Measurements from ENCODE around the gene OSBPL8. TPM values are rescaled to one million over a fixed set of nuclear protein-coding genes. Genes with fewer than 3 reads are reported as not detected.

Gene OSBPL8
- total RNA-seq, 2 experiments from 2014 or later: 25.0 to 61.3 TPM

- no peaks in the 10 kb centered on the region for H3K79me2 ChIP-seq (ENCODE audit: insufficient read depth, low read depth, low read length)
- CTCF ChIA-PET (ENCODE audit: unreplicated experiment): no interaction called here
- no peak for TF ChIP-seq EZH2phosphoT487 (IDR thresholded peaks at IDR 0.05; ENCODE audit: borderline replicate concordance, low read depth, low read length)
- TF ChIP-seq, protein P1, sequence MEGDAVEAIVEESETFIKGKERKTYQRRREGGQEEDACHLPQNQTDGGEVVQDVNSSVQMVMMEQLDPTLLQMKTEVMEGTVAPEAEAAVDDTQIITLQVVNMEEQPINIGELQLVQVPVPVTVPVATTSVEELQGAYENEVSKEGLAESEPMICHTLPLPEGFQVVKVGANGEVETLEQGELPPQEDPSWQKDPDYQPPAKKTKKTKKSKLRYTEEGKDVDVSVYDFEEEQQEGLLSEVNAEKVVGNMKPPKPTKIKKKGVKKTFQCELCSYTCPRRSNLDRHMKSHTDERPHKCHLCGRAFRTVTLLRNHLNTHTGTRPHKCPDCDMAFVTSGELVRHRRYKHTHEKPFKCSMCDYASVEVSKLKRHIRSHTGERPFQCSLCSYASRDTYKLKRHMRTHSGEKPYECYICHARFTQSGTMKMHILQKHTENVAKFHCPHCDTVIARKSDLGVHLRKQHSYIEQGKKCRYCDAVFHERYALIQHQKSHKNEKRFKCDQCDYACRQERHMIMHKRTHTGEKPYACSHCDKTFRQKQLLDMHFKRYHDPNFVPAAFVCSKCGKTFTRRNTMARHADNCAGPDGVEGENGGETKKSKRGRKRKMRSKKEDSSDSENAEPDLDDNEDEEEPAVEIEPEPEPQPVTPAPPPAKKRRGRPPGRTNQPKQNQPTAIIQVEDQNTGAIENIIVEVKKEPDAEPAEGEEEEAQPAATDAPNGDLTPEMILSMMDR (conservative IDR thresholded peaks at IDR 0.05; ENCODE audit: low read length): no peak
- POLR2A ChIA-PET: no interaction called here
- H3K9me2 ChIP-seq (ENCODE audit: insufficient read depth, low read length): no peaks in the 10 kb centered on the region
- no peaks in the 10 kb centered on the region for H4K20me1 ChIP-seq (ENCODE audit: insufficient read depth, low read length)
- H3K4me2 ChIP-seq (ENCODE audit: low read length): no peak overlapping the region
- H3K9me3 ChIP-seq (ENCODE audit: low read length): no peaks in the 10 kb centered on the region
- DNase-seq (ENCODE audit: low spot score): no peak
- no peaks in the 10 kb centered on the region for H3K4me1 ChIP-seq (ENCODE audit: insufficient read depth, low read length, poor library complexity, severe bottlenecking)
- H3K4me3 ChIP-seq (ENCODE audit: low read depth, low read length, poor library complexity, severe bottlenecking): no peak overlapping the region
- no peak overlapping the region for H2AFZ ChIP-seq (ENCODE audit: low read length)
- no TSS peak for BruUV-seq (replicated peaks)
- no peak overlapping the region for H3K27ac ChIP-seq (ENCODE audit: low read depth, low read length, poor library complexity, severe bottlenecking)
- intact Hi-C loops (cut with micrococcal nuclease; ENCODE audit: unreplicated experiment): no loop called here
- no peaks in the 10 kb centered on the region for H3K36me3 ChIP-seq (ENCODE audit: insufficient read depth, low read length)
These were observed 250.7 kb downstream of the OSBPL8 start for GRCh38 chr12:76308866-76309265.

DNA sequence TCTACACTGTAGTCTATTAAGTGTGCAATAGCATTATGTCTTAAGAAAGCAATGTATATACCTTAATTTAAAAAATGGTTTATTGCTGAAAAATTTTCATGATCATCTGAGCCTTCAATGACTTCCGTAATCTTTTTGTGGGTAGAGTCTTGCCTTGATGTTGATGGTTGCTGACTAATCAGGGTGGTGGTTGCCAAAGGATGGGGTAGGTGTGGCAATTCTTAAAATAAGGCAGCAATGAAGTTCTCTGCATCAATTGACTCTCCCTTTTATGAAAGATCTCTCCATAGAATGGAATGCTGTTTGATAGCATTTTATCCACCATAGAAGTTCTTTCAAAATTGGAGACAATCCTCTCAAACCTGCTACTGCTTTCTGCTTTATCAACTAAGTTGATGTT, 252.5 kb downstream of the OSBPL8 start:
- intact Hi-C loops (cut with micrococcal nuclease; ENCODE audit: unreplicated experiment): no loop called here
- TF ChIP-seq EZH2phosphoT487 (IDR thresholded peaks at IDR 0.05; ENCODE audit: borderline replicate concordance, low read depth, low read length): no peak
- TF ChIP-seq, protein P1 (conservative IDR thresholded peaks at IDR 0.05; ENCODE audit: low read length): no peak
- no peaks in the 10 kb centered on the region for H4K20me1 ChIP-seq (ENCODE audit: insufficient read depth, low read length)
- ChIA-PET CTCF (ENCODE audit: unreplicated experiment) (no interaction called here), POLR2A (no interaction called here)
- DNase-seq (ENCODE audit: low spot score): no peak
- no peaks in the 10 kb centered on the region for H3K36me3 ChIP-seq (ENCODE audit: insufficient read depth, low read length)
- no peak overlapping the region for H3K27ac ChIP-seq (ENCODE audit: low read depth, low read length, poor library complexity, severe bottlenecking)
- H3K9me2 ChIP-seq (ENCODE audit: insufficient read depth, low read length): no peaks in the 10 kb centered on the region
- no TSS peak for BruUV-seq (replicated peaks)
- no peak overlapping the region for H2AFZ ChIP-seq (ENCODE audit: low read length)
- H3K4me1 ChIP-seq (ENCODE audit: insufficient read depth, low read length, poor library complexity, severe bottlenecking): no peaks in the 10 kb centered on the region
- H3K9me3 ChIP-seq (ENCODE audit: low read length): no peaks in the 10 kb centered on the region
- no peak overlapping the region for H3K4me3 ChIP-seq (ENCODE audit: low read depth, low read length, poor library complexity, severe bottlenecking)
- H3K79me2 ChIP-seq (ENCODE audit: insufficient read depth, low read depth, low read length): no peaks in the 10 kb centered on the region
- no peak overlapping the region for H3K4me2 ChIP-seq (ENCODE audit: low read length)

DNA sequence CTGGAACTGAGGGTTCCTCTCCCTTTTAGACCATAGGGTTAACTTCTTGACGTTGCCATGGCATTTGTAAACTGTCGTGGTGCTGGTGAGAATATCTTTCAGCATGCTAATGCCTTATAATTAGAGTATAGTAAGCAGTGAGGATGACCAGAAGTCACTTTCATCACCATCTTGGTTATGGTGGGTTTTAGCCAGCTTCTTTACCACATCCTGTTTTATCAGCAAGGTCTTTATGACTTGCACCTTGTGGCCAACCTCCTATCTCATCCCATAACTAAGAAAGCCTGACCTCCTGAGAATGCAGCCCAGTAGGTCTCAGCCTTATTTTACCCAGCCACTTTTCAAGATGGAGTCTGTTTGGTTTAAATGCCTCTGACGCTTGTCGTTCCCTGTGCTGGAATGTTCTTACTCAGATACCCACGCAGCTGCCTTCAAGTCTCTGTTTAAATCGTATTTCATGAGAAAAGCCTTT, 255.5 kb downstream of the OSBPL8 start:
- Histone ChIP-seq H2AFZ (ENCODE audit: low read length) (no peak overlapping the region), H3K4me1 (ENCODE audit: insufficient read depth, low read length, poor library complexity, severe bottlenecking) (no peaks in the 10 kb centered on the region), H3K9me3 (ENCODE audit: low read length) (no peaks in the 10 kb centered on the region), H3K4me2 (ENCODE audit: low read length) (no peak overlapping the region), H3K79me2 (ENCODE audit: insufficient read depth, low read depth, low read length) (no peaks in the 10 kb centered on the region), H3K9me2 (ENCODE audit: insufficient read depth, low read length) (no peaks in the 10 kb centered on the region), H4K20me1 (ENCODE audit: insufficient read depth, low read length) (no peaks in the 10 kb centered on the region), H3K4me3 (ENCODE audit: low read depth, low read length, poor library complexity, severe bottlenecking) (no peak overlapping the region), H3K27ac (ENCODE audit: low read depth, low read length, poor library complexity, severe bottlenecking) (no peak overlapping the region), H3K36me3 (ENCODE audit: insufficient read depth, low read length) (no peaks in the 10 kb centered on the region)
- CTCF ChIA-PET (ENCODE audit: unreplicated experiment): no interaction called here
- TF ChIP-seq, protein P1 (conservative IDR thresholded peaks at IDR 0.05; ENCODE audit: low read length): no peak
- no peak for TF ChIP-seq EZH2phosphoT487 (IDR thresholded peaks at IDR 0.05; ENCODE audit: borderline replicate concordance, low read depth, low read length)
- POLR2A ChIA-PET: no interaction called here
- BruUV-seq (replicated peaks): no TSS peak
- intact Hi-C loops (cut with micrococcal nuclease; ENCODE audit: unreplicated experiment): no loop called here
- DNase-seq (ENCODE audit: low spot score): no peak
